HG03064 (cell line): ENCODE data around the gene CRYBB3.
"Not testable (repeated sequence)": the region's sequence is repeated elsewhere in the genome, so short reads cannot be mapped to it uniquely, and the experiment has no call there.

Experiments used
- ATAC-seq: cut with Tn5 transposase; IDR thresholded peaks from one replicate; pipeline ENCODE4 v1.9.1; 2021; ENCODE audit warnings: low read depth; ENCODE audit not compliant: unreplicated experiment

The CRYBB3 gene

GRCh38 chr22:25204547-25204946, 4.9 kb downstream of the CRYBB3 start:
- ATAC-seq = not testable (repeated sequence)

- no peak for ATAC-seq
Observed at GRCh38 chr22:25205847-25206246, 6.2 kb downstream of the CRYBB3 start.

GRCh38 chr22:25206998-25207397, 7.3 kb downstream of the CRYBB3 start:
- ATAC-seq = no peak

- ATAC-seq = no peak
Observed at GRCh38 chr22:25207553-25208157, 8.0 kb downstream of the CRYBB3 start.

- no peak for ATAC-seq
Observed at GRCh38 chr22:25208328-25208727, 8.7 kb downstream of the CRYBB3 start.

GRCh38 chr22:25208743-25209505, 9.3 kb downstream of the CRYBB3 start:
- ATAC-seq = no peak

- no peak for ATAC-seq
Observed at GRCh38 chr22:25210793-25211192, 11.1 kb downstream of the CRYBB3 start.

GRCh38 chr22:25212337-25212736, 12.7 kb downstream of the CRYBB3 start:
- no peak for ATAC-seq

GRCh38 chr22:25213221-25213620, 13.6 kb downstream of the CRYBB3 start:
- ATAC-seq = no peak

GRCh38 chr22:25216230-25216629, 16.6 kb downstream of the CRYBB3 start:
- no peak for ATAC-seq

- ATAC-seq = no peak
Observed at GRCh38 chr22:25219211-25219689, 19.6 kb downstream of the CRYBB3 start, which contains the start of gene CRYBB2. CRYBB2 (plus strand) TSS chr22:25219639; CDS start chr22:25221430, 1,791 bp downstream.

- ATAC-seq = no peak
Observed at GRCh38 chr22:25219948-25220442, 20.3 kb downstream of the CRYBB3 start.

GRCh38 chr22:25221790-25222189, 22.1 kb downstream of the CRYBB3 start:
- ATAC-seq = no peak

- ATAC-seq = no peak
Observed at GRCh38 chr22:25223269-25223850, 23.7 kb downstream of the CRYBB3 start.

- no peak for ATAC-seq
Observed at GRCh38 chr22:25228822-25229221, 29.2 kb downstream of the CRYBB3 start.

GRCh38 chr22:25230760-25231159, 31.1 kb downstream of the CRYBB3 start:
- ATAC-seq = not testable (repeated sequence)

GRCh38 chr22:25232301-25232700, 32.6 kb downstream of the CRYBB3 start:
- ATAC-seq = no peak

GRCh38 chr22:25233706-25234105, 34.0 kb downstream of the CRYBB3 start:
- not testable (repeated sequence) for ATAC-seq

GRCh38 chr22:25235547-25236290, 36.1 kb downstream of the CRYBB3 start:
- peak; percentile 67 for ATAC-seq

GRCh38 chr22:25236417-25236816, 36.8 kb downstream of the CRYBB3 start:
- ATAC-seq = no peak

- ATAC-seq = no peak
Observed at GRCh38 chr22:25237503-25237902, 37.8 kb downstream of the CRYBB3 start.
